ENCODE results near the gene SERPINI1. TPM values are rescaled to one million over a fixed set of nuclear protein-coding genes. Genes with fewer than 3 reads are reported as not detected.

Gene SERPINI1
- total and polyA plus RNA-seq, 3 experiments from 2014 or later, result 1.7 to 13.7 (median 1.9) TPM

GRCh38 chr3:167844528-167844927 is 109.0 kb downstream of the SERPINI1 start:
- no peaks in the 10 kb centered on the region for H3K9me3 Mint-ChIP-seq
- H3K9me3 ChIP-seq (ENCODE audit: low read length), result no peaks in the 10 kb centered on the region
- no peak overlapping the region for H3K27ac ChIP-seq (ENCODE audit: low read depth, low read length)
- H3K4me1 ChIP-seq (ENCODE audit: insufficient read depth, low read length), result no peaks in the 10 kb centered on the region
- no peak for DNase-seq
- H3K4me3 Mint-ChIP-seq, result no peak overlapping the region
- H3K27me3 ChIP-seq (ENCODE audit: insufficient read depth, low read length, poor library complexity, severe bottlenecking), result no peaks in the 10 kb centered on the region
- H3K4me3 ChIP-seq (ENCODE audit: low read length), result no peak overlapping the region
- H3K4me1 Mint-ChIP-seq, result no peaks in the 10 kb centered on the region
- no peak overlapping the region for H3K27ac Mint-ChIP-seq
- POLR2A ChIA-PET, result no interaction called here
- peaks cover 0 to 10% of the 10 kb centered on the region in 2 donors for H3K27me3 Mint-ChIP-seq
- no peaks in the 10 kb centered on the region for H3K36me3 ChIP-seq (ENCODE audit: insufficient read depth, low read length)
- CTCF ChIA-PET, result no interaction called here
- H3K36me3 Mint-ChIP-seq, result peaks cover 0 to 3% (median 1%) of the 10 kb centered on the region in 3 donors

- Histone ChIP-seq H3K27me3 (ENCODE audit: insufficient read depth, low read length, poor library complexity, severe bottlenecking) (no peaks in the 10 kb centered on the region), H3K9me3 (ENCODE audit: low read length) (no peaks in the 10 kb centered on the region), H3K27ac (ENCODE audit: low read depth, low read length) (no peak overlapping the region), H3K36me3 (ENCODE audit: insufficient read depth, low read length) (no peaks in the 10 kb centered on the region), H3K4me3 (ENCODE audit: low read length) (no peak overlapping the region), H3K4me1 (ENCODE audit: insufficient read depth, low read length) (no peaks in the 10 kb centered on the region)
- no peak overlapping the region for H3K4me3 Mint-ChIP-seq
- no peaks in the 10 kb centered on the region for H3K4me1 Mint-ChIP-seq
- no peaks in the 10 kb centered on the region for H3K9me3 Mint-ChIP-seq
- peaks cover 0 to 3% (median 0%) of the 10 kb centered on the region in 3 donors for H3K36me3 Mint-ChIP-seq
- POLR2A ChIA-PET, result no interaction called here
- H3K27ac Mint-ChIP-seq, result no peak overlapping the region
- DNase-seq, result no peak
- CTCF ChIA-PET, result no interaction called here
- H3K27me3 Mint-ChIP-seq, result peaks cover 0 to 6% of the 10 kb centered on the region in 2 donors
These were observed 115.7 kb downstream of the SERPINI1 start for GRCh38 chr3:167851171-167851570.

GRCh38 chr3:167851749-167852148 is 116.2 kb downstream of the SERPINI1 start:
- CTCF ChIA-PET, result no interaction called here
- Mint-ChIP-seq H3K27me3 (peaks cover 0 to 6% of the 10 kb centered on the region in 2 donors), H3K9me3 (no peaks in the 10 kb centered on the region), H3K4me3 (no peak overlapping the region), H3K27ac (no peak overlapping the region), H3K36me3 (peaks cover 0 to 3% (median 0%) of the 10 kb centered on the region in 3 donors), H3K4me1 (no peaks in the 10 kb centered on the region)
- no peaks in the 10 kb centered on the region for H3K4me1 ChIP-seq (ENCODE audit: insufficient read depth, low read length)
- H3K4me3 ChIP-seq (ENCODE audit: low read length), result no peak overlapping the region
- POLR2A ChIA-PET, result no interaction called here
- no peaks in the 10 kb centered on the region for H3K36me3 ChIP-seq (ENCODE audit: insufficient read depth, low read length)
- H3K27me3 ChIP-seq (ENCODE audit: insufficient read depth, low read length, poor library complexity, severe bottlenecking), result no peaks in the 10 kb centered on the region
- H3K27ac ChIP-seq (ENCODE audit: low read depth, low read length), result no peak overlapping the region
- no peak for DNase-seq
- H3K9me3 ChIP-seq (ENCODE audit: low read length), result no peaks in the 10 kb centered on the region

- no peak for DNase-seq
- Mint-ChIP-seq H3K27me3 (peaks cover 0 to 6% of the 10 kb centered on the region in 2 donors), H3K9me3 (no peaks in the 10 kb centered on the region), H3K4me1 (no peaks in the 10 kb centered on the region), H3K4me3 (no peak overlapping the region), H3K27ac (no peak overlapping the region), H3K36me3 (peaks cover 0 to 3% (median 0%) of the 10 kb centered on the region in 3 donors)
- Histone ChIP-seq H3K4me3 (ENCODE audit: low read length) (no peak overlapping the region), H3K27ac (ENCODE audit: low read depth, low read length) (no peak overlapping the region), H3K27me3 (ENCODE audit: insufficient read depth, low read length, poor library complexity, severe bottlenecking) (no peaks in the 10 kb centered on the region), H3K36me3 (ENCODE audit: insufficient read depth, low read length) (no peaks in the 10 kb centered on the region), H3K9me3 (ENCODE audit: low read length) (no peaks in the 10 kb centered on the region), H3K4me1 (ENCODE audit: insufficient read depth, low read length) (no peaks in the 10 kb centered on the region)
- CTCF ChIA-PET, result no interaction called here
- POLR2A ChIA-PET, result no interaction called here
These were observed 116.7 kb downstream of the SERPINI1 start for GRCh38 chr3:167852216-167852615.

GRCh38 chr3:167854063-167854462 is 118.5 kb downstream of the SERPINI1 start:
- Histone ChIP-seq H3K4me1 (ENCODE audit: insufficient read depth, low read length) (no peaks in the 10 kb centered on the region), H3K27me3 (ENCODE audit: insufficient read depth, low read length, poor library complexity, severe bottlenecking) (no peaks in the 10 kb centered on the region), H3K36me3 (ENCODE audit: insufficient read depth, low read length) (no peaks in the 10 kb centered on the region), H3K27ac (ENCODE audit: low read depth, low read length) (no peak overlapping the region), H3K4me3 (ENCODE audit: low read length) (no peak overlapping the region), H3K9me3 (ENCODE audit: low read length) (no peaks in the 10 kb centered on the region)
- Mint-ChIP-seq H3K4me1 (no peaks in the 10 kb centered on the region), H3K27me3 (no peaks in the 10 kb centered on the region), H3K9me3 (no peaks in the 10 kb centered on the region), H3K4me3 (no peak overlapping the region), H3K36me3 (no peaks in the 10 kb centered on the region), H3K27ac (no peak overlapping the region)
- DNase-seq, result no peak
- ChIA-PET CTCF (no interaction called here), POLR2A (no interaction called here)

- no peaks in the 10 kb centered on the region for H3K36me3 Mint-ChIP-seq
- H3K4me1 Mint-ChIP-seq, result no peaks in the 10 kb centered on the region
- Histone ChIP-seq H3K27ac (ENCODE audit: low read depth, low read length) (no peak overlapping the region), H3K36me3 (ENCODE audit: insufficient read depth, low read length) (no peaks in the 10 kb centered on the region), H3K9me3 (ENCODE audit: low read length) (no peaks in the 10 kb centered on the region), H3K4me1 (ENCODE audit: insufficient read depth, low read length) (no peaks in the 10 kb centered on the region), H3K27me3 (ENCODE audit: insufficient read depth, low read length, poor library complexity, severe bottlenecking) (no peaks in the 10 kb centered on the region), H3K4me3 (ENCODE audit: low read length) (no peak overlapping the region)
- no peak for DNase-seq
- H3K27me3 Mint-ChIP-seq, result no peaks in the 10 kb centered on the region
- no peak overlapping the region for H3K4me3 Mint-ChIP-seq
- ChIA-PET POLR2A (no interaction called here), CTCF (no interaction called here)
- H3K9me3 Mint-ChIP-seq, result no peaks in the 10 kb centered on the region
- H3K27ac Mint-ChIP-seq, result no peak overlapping the region
These were observed 119.3 kb downstream of the SERPINI1 start for GRCh38 chr3:167854846-167855245.

GRCh38 chr3:167855306-167855705 is 119.8 kb downstream of the SERPINI1 start:
- no peaks in the 10 kb centered on the region for H3K27me3 ChIP-seq (ENCODE audit: insufficient read depth, low read length, poor library complexity, severe bottlenecking)
- Mint-ChIP-seq H3K9me3 (no peaks in the 10 kb centered on the region), H3K27ac (no peak overlapping the region), H3K4me3 (no peak overlapping the region), H3K27me3 (no peaks in the 10 kb centered on the region), H3K4me1 (no peaks in the 10 kb centered on the region), H3K36me3 (no peaks in the 10 kb centered on the region)
- H3K9me3 ChIP-seq (ENCODE audit: low read length), result no peaks in the 10 kb centered on the region
- no peak for DNase-seq
- POLR2A ChIA-PET, result no interaction called here
- CTCF ChIA-PET, result no interaction called here
- no peaks in the 10 kb centered on the region for H3K36me3 ChIP-seq (ENCODE audit: insufficient read depth, low read length)
- H3K27ac ChIP-seq (ENCODE audit: low read depth, low read length), result no peak overlapping the region
- H3K4me1 ChIP-seq (ENCODE audit: insufficient read depth, low read length), result no peaks in the 10 kb centered on the region
- no peak overlapping the region for H3K4me3 ChIP-seq (ENCODE audit: low read length)

GRCh38 chr3:167858865-167859264 is 123.3 kb downstream of the SERPINI1 start:
- Mint-ChIP-seq H3K36me3 (no peaks in the 10 kb centered on the region), H3K4me1 (no peaks in the 10 kb centered on the region), H3K27ac (no peak overlapping the region), H3K27me3 (peaks cover 0 to 5% of the 10 kb centered on the region in 2 donors), H3K4me3 (no peak overlapping the region), H3K9me3 (no peaks in the 10 kb centered on the region)
- CTCF ChIA-PET, result no interaction called here
- Histone ChIP-seq H3K9me3 (ENCODE audit: low read length) (no peaks in the 10 kb centered on the region), H3K4me3 (ENCODE audit: low read length) (no peak overlapping the region), H3K36me3 (ENCODE audit: insufficient read depth, low read length) (no peaks in the 10 kb centered on the region), H3K4me1 (ENCODE audit: insufficient read depth, low read length) (no peaks in the 10 kb centered on the region), H3K27me3 (ENCODE audit: insufficient read depth, low read length, poor library complexity, severe bottlenecking) (no peaks in the 10 kb centered on the region), H3K27ac (ENCODE audit: low read depth, low read length) (no peak overlapping the region)
- DNase-seq, result no peak
- POLR2A ChIA-PET, result no interaction called here

- Mint-ChIP-seq H3K27me3 (peaks cover 0 to 5% of the 10 kb centered on the region in 2 donors), H3K36me3 (no peaks in the 10 kb centered on the region), H3K4me3 (no peak overlapping the region), H3K4me1 (no peaks in the 10 kb centered on the region), H3K27ac (peak overlapping the region in 1 of 8 donors; percentile 35), H3K9me3 (no peaks in the 10 kb centered on the region)
- H3K36me3 ChIP-seq (ENCODE audit: insufficient read depth, low read length), result no peaks in the 10 kb centered on the region
- H3K27me3 ChIP-seq (ENCODE audit: insufficient read depth, low read length, poor library complexity, severe bottlenecking), result no peaks in the 10 kb centered on the region
- CTCF ChIA-PET, result interaction anchor here (1.0 kb wide), 1 partner anchor 22 kb away, joined by 3 read pairs; no protein-coding TSS in a partner anchor
- no peak overlapping the region for H3K4me3 ChIP-seq (ENCODE audit: low read length)
- H3K9me3 ChIP-seq (ENCODE audit: low read length), result no peaks in the 10 kb centered on the region
- no peak for DNase-seq
- POLR2A ChIA-PET, result no interaction called here
- no peak overlapping the region for H3K27ac ChIP-seq (ENCODE audit: low read depth, low read length)
- no peaks in the 10 kb centered on the region for H3K4me1 ChIP-seq (ENCODE audit: insufficient read depth, low read length)
These were observed 124.1 kb downstream of the SERPINI1 start for GRCh38 chr3:167859610-167860009.
